NCI-H748 (cell line): ENCODE results near the gene LCE3B.

Source experiments
- DNase-seq: peaks from one replicate; lab custom pipeline; 2025; ENCODE audit not compliant: unreplicated experiment; lab: John Stamatoyannopoulos, UW

The LCE3B gene

GRCh38 chr1:152657677-152658076 lies 44.1 kb downstream of the LCE3B start:
- DNase-seq = no peak

GRCh38 chr1:152658649-152659048 lies 45.0 kb downstream of the LCE3B start:
- DNase-seq = no peak

- no peak for DNase-seq
Observed at GRCh38 chr1:152663098-152663497, 49.5 kb downstream of the LCE3B start, which contains the start of gene LCE2D. Gene LCE2D (plus strand): TSS chr1:152663380. CDS start chr1:152664106, 726 bp downstream.
